ENCODE data around the gene UIMC1.

The UIMC1 gene

GRCh38 chr5:176900780-176901204, 105.8 kb downstream of the UIMC1 start:
- DNase-seq, result no peak

GRCh38 chr5:176899946-176900779, 106.4 kb downstream of the UIMC1 start:
- no peak for DNase-seq

- no peak for DNase-seq
These were observed 107.2 kb downstream of the UIMC1 start, which contains the start of gene HK3 for GRCh38 chr5:176899296-176899891. Gene HK3, minus strand, starts transcription at chr5:176899346. Its CDS starts 3,187 bp downstream, at chr5:176896159.

GRCh38 chr5:176897263-176897662, 109.3 kb downstream of the UIMC1 start:
- DNase-seq, result no peak

- no peak for DNase-seq
These were observed 110.7 kb downstream of the UIMC1 start for GRCh38 chr5:176895831-176896230.

- DNase-seq, result no peak
These were observed 112.3 kb downstream of the UIMC1 start for GRCh38 chr5:176894298-176894697.

- no peak for DNase-seq
These were observed 113.9 kb downstream of the UIMC1 start for GRCh38 chr5:176892663-176893062.

- no peak for DNase-seq
These were observed 115.1 kb downstream of the UIMC1 start for GRCh38 chr5:176891331-176891958.

GRCh38 chr5:176890455-176891330, 115.9 kb downstream of the UIMC1 start:
- DNase-seq, result no peak

- no peak for DNase-seq
These were observed 117.0 kb downstream of the UIMC1 start for GRCh38 chr5:176889321-176890280.

GRCh38 chr5:176888865-176889165, 117.8 kb downstream of the UIMC1 start:
- DNase-seq, result no peak

GRCh38 chr5:176888016-176888864, 118.3 kb downstream of the UIMC1 start:
- DNase-seq, result no peak

GRCh38 chr5:176887252-176887849, 119.2 kb downstream of the UIMC1 start:
- no peak for DNase-seq

- DNase-seq, result no peak
These were observed 120.0 kb downstream of the UIMC1 start for GRCh38 chr5:176886336-176887251.

- DNase-seq, result no peak
These were observed 122.0 kb downstream of the UIMC1 start for GRCh38 chr5:176884571-176884890.

GRCh38 chr5:176883700-176884570, 122.6 kb downstream of the UIMC1 start:
- DNase-seq, result no peak

- DNase-seq, result no peak
These were observed 124.0 kb downstream of the UIMC1 start for GRCh38 chr5:176882567-176882903.

- DNase-seq, result no peak
These were observed 124.6 kb downstream of the UIMC1 start for GRCh38 chr5:176881816-176882566.

Data from activated CD4-positive, CD25-positive, alpha-beta regulatory T cell treated with anti-CD3 and anti-CD28 coated beads, Interleukin-2, amount 50 U/mL, for 72 hours (primary cell).